Neuron (in vitro differentiated cells): ENCODE data around the gene TM9SF2.
"Not testable (repeated sequence)": the region's sequence is repeated elsewhere in the genome, so short reads cannot be mapped to it uniquely, and the experiment has no call there.

Source experiments
- H2AFZ ChIP-seq: one replicate; pipeline ENCODE4 v1.6.1; 2013; ENCODE audit warnings: low read depth, mild to moderate bottlenecking, inconsistent platforms, low read length, moderate library complexity
- H3K27me3 ChIP-seq: one replicate; pipeline ENCODE4 v1.6.1; 2013; ENCODE audit warnings: low read length; ENCODE audit not compliant: insufficient read depth
- H3K36me3 ChIP-seq: one replicate; pipeline ENCODE4 v1.6.1; 2013; ENCODE audit warnings: low read length; ENCODE audit not compliant: insufficient read depth
- H3K4me1 ChIP-seq: one replicate; pipeline ENCODE4 v1.6.1; 2013; ENCODE audit warnings: low read length; ENCODE audit not compliant: insufficient read depth
- H3K4me3 ChIP-seq: 2 replicates; pipeline ENCODE4 v1.5.1; 2013; ENCODE audit warnings: mild to moderate bottlenecking, low read length, moderate library complexity
- H3K9me3 ChIP-seq: one replicate; pipeline ENCODE4 v1.6.1; 2013; ENCODE audit warnings: low read length

TM9SF2 gene

DNA sequence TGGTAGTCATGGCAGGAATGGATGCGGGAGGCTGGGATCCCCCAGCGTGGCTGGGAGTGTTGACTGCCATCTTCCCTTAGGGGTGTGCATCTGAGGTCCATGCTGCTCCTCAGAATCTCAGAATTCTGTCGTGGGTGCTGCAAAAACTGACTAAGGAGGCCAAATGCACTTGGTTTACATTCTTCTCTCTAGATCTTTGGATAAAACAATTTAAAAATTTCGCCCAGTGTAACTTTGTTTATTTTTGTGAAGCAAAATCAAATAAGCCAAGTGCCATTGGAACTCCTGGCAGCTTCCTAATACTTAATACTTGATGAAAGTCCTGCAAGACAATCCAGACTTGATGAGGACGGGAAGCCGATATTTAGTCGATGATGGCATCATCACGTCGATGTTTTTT is 27.8 kb upstream of the TM9SF2 start:
- H3K36me3 ChIP-seq, result no peaks in the 10 kb centered on the region
- H3K4me1 ChIP-seq, result peaks cover 6% of the 10 kb centered on the region
- no peaks in the 10 kb centered on the region for H3K27me3 ChIP-seq
- H2AFZ ChIP-seq, result no peak overlapping the region
- no peaks in the 10 kb centered on the region for H3K9me3 ChIP-seq
- H3K4me3 ChIP-seq, result no peak overlapping the region

DNA sequence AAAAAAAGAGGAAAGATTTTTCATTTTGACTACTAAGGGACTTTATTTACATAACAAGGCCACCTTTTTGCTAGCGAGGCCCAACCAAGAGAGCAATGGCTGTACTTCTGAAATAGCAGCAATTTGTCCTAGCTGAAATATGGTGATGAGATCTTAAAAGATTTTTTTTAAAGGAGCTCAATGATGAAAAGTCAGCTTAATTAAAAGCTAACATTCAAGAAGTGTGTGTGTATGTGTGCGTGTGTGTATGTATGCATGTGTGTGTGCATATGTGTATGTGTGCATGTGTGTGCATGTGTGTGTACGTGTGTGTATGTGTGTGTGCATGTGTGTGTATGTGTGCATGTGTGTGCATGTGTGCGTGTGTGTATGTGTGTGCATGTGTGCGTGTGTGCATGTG is 24.6 kb upstream of the TM9SF2 start:
- no peaks in the 10 kb centered on the region for H3K4me1 ChIP-seq
- H3K4me3 ChIP-seq, result no peak overlapping the region
- H3K36me3 ChIP-seq, result no peaks in the 10 kb centered on the region
- H3K27me3 ChIP-seq, result no peaks in the 10 kb centered on the region
- no peaks in the 10 kb centered on the region for H3K9me3 ChIP-seq
- H2AFZ ChIP-seq, result no peak overlapping the region

DNA sequence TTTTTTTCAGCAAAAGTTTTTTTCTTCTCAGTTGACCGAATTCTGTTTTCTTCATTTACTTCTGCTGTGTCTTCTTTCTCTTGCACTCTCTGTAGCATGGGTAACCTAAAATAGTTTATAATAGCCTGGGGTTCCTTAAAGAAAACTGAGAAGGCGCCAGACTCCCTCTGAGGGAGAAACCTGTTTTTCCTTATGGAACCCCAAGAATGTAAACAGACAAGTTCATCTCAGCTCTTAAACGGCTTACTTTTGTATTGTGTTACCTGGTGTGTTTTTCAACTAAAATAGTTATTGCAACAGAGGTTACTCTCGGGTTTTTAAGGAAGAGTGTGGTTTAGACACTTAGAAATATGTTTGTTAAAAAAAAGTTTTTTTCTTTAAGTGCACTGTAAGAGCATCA is 23.8 kb upstream of the TM9SF2 start:
- H3K4me1 ChIP-seq, result no peaks in the 10 kb centered on the region
- H3K36me3 ChIP-seq, result no peaks in the 10 kb centered on the region
- H2AFZ ChIP-seq, result no peak overlapping the region
- H3K9me3 ChIP-seq, result no peaks in the 10 kb centered on the region
- H3K27me3 ChIP-seq, result peaks cover 4% of the 10 kb centered on the region
- no peak overlapping the region for H3K4me3 ChIP-seq

DNA sequence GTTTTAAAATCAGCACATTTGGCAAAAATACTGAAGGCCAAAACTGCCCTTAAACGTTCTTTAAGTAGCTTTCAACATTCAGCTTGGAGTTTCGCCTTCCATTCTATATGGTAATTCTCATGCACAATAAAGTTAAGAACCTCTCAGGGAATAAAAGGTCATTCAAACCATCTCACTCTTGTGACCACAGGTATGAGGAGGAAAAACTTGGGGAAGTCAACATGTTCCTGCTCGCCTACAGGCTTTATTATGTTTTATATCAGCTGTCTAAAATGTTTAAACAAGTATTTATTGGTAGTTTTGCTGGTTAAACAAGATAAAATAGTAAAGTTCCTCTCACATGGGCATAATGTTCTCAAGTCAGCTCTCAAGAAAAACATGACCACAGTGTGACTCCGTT is 19.9 kb upstream of the TM9SF2 start:
- H3K9me3 ChIP-seq, result peaks cover 2% of the 10 kb centered on the region
- no peaks in the 10 kb centered on the region for H3K4me1 ChIP-seq
- H3K27me3 ChIP-seq, result peaks cover 4% of the 10 kb centered on the region
- no peak overlapping the region for H2AFZ ChIP-seq
- no peak overlapping the region for H3K4me3 ChIP-seq
- H3K36me3 ChIP-seq, result no peaks in the 10 kb centered on the region

DNA sequence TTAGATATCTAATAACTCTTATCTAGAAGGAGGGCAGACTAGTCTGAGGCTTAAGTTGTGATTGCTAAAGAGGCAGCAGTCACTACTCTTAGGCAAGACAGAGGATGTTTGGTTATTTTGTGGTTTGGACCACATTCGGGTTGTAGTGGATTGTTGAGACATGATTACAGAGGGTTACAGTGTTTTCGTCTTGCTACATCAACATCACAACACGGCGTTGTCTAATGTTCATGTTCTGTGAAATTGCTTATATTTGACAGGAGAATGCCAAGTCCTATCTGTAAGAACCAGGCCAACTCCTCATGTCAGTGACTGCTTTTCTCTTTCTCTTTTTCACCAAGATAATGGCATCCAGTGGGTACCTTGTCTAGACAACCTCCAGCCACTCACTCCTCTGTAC is 16.8 kb upstream of the TM9SF2 start:
- H3K4me3 ChIP-seq, result no peak overlapping the region
- no peaks in the 10 kb centered on the region for H3K36me3 ChIP-seq
- H2AFZ ChIP-seq, result no peak overlapping the region
- H3K4me1 ChIP-seq, result no peaks in the 10 kb centered on the region
- H3K27me3 ChIP-seq, result peaks cover 16% of the 10 kb centered on the region
- peaks cover 2% of the 10 kb centered on the region for H3K9me3 ChIP-seq

DNA sequence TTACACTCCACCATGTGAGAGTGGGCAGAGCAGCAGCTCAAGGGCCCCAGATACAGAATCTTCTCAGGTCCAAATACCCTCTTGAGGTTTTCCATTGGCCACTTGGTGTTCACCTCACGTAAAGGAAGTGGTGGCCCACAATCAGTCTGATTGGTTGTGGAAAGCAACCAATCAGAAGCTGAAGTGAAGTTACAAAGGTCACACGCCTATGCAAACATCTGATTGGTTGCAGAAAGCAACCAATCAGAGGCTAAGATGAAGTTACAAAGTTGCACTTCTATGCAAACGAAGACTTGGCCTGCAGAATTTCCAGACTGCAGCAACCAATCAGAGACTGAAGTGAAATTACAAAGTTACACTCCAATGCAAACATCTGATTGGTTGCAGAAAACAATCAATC is 14.3 kb upstream of the TM9SF2 start:
- Histone ChIP-seq H3K4me1 (no peaks in the 10 kb centered on the region), H3K4me3 (no peak overlapping the region), H3K36me3 (no peaks in the 10 kb centered on the region), H2AFZ (no peak overlapping the region), H3K27me3 (peaks cover 19% of the 10 kb centered on the region), H3K9me3 (peaks cover 2% of the 10 kb centered on the region)

DNA sequence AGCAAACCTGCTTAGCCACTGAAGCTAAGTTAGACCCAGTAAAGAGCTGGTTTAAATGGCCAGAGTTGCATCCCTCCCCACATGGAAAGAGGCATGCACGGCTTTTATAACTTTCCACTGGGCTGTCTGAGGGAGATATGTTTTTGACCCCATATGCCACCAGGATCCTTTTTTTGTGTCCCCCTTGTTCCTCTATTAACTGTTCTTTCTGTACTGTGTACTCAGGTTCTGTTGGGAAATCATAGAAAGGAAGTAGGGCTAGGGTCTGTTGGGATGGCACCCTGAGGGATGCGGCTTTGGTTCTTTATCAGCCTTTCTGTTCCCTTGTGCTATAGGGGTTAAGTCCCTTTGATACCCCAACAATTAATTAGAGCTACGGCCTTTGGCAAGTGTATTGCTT is 12.2 kb upstream of the TM9SF2 start:
- Histone ChIP-seq H3K9me3 (peaks cover 2% of the 10 kb centered on the region), H3K36me3 (no peaks in the 10 kb centered on the region), H3K4me1 (no peaks in the 10 kb centered on the region), H2AFZ (no peak overlapping the region), H3K27me3 (peaks cover 16% of the 10 kb centered on the region), H3K4me3 (no peak overlapping the region)

DNA sequence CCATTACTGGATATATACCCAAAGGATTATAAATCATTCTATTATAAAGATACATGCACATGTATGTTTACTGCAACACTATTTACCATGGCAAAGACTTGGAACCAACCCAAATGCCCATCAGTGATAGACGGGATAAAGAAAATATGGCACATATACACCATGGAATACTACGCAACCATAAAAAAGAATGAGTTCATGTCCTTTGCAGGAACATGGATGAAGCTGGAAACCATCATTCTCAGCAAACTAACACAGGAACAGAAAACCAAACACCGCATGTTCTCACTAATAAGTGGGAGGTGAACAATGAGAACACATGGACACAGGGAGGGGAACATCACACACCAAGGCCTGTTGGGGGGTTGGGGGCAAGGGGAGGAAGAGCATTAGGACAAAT is 9.5 kb upstream of the TM9SF2 start:
- not testable (repeated sequence) for H3K4me1 ChIP-seq, H3K4me3 ChIP-seq, H2AFZ ChIP-seq, H3K9me3 ChIP-seq, H3K36me3 ChIP-seq
- H3K27me3 ChIP-seq, result peaks cover 16% of the 10 kb centered on the region

DNA sequence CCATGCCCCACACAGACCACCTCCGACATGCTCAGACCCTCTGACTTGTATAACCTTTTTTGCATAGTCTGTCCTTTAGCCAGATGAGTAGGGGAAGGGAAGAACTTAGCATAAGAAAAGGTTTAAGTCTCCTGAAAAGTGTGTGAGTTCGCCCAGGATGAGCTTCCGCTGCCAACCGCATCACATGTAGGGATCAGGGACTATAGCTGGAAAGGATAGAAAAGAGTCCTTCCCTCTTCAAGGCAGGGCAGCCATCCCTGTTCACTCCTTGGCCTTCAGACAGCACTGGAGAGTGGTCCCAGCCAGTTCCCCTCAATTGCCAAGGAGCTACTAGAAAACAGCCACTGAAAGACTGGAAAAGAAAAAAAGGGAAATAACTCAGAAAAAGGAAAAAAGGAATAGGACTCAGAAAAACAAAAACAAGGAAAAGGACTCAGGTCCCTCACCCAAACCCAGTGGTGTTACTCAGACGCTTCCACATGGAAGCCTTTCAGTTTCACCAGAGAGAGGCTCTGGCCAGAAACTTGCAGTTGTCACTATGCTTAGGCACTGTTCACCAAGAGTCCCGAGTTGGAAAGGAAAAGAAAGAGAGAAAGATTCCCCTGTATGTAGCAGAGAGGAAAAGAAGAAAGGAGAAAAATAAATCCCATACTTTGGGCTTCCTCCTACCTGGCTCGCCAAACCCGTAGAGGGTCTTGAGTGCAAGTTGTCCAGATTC is 5.6 kb upstream of the TM9SF2 start:
- Histone ChIP-seq H3K36me3 (no peaks in the 10 kb centered on the region), H3K4me3 (no peak overlapping the region), H2AFZ (no peak overlapping the region), H3K27me3 (no peaks in the 10 kb centered on the region), H3K9me3 (no peaks in the 10 kb centered on the region), H3K4me1 (peaks cover 13% of the 10 kb centered on the region)

DNA sequence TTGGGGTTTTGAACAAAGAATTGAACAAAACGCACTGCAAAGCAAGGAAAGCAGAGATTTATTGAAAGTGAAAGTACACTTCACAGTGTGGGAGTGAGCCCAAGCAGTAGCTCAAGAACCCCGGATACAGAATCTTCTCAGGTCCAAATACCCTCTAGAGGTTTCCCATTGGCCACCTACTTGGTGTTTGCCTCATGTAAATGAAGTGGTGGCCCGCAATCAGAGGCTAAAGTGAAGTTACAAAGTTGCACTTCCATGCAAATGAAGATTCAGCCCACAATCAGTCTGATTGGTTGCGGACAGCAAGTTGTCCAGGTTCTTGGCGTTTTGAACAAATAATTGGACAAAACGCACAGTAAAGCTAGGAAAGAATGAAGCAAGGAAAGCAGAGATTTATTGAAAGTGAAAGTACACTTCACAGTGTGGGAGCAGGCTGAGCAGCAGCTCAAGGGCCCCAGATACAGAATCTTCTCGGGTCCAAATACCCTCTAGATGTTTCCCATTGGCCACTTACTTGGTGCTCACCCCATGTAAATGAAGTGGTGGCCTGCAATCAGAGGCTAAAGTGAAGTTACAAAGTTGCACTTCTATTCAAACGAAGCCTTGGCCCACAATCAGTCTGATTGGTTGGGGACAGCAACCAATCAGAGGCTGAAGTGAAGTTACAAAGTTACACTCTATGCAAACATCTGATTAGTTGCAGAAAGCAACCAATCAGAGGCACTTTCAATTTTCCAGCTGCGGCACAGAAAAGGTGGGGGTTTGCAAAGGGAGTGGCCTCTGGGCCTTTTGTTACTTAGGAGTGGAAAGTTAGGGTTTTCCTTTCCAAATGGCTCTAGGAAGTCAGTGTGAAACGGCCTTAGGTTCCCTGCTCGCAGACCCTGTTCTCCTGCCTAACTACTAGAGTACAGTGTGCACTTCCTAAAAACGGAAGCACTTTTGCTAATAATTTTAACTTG is 4.8 kb upstream of the TM9SF2 start:
- no peaks in the 10 kb centered on the region for H3K36me3 ChIP-seq
- H3K4me3 ChIP-seq, result no peak overlapping the region
- no peaks in the 10 kb centered on the region for H3K9me3 ChIP-seq
- H2AFZ ChIP-seq, result no peak overlapping the region
- H3K27me3 ChIP-seq, result no peaks in the 10 kb centered on the region
- peaks cover 16% of the 10 kb centered on the region for H3K4me1 ChIP-seq

DNA sequence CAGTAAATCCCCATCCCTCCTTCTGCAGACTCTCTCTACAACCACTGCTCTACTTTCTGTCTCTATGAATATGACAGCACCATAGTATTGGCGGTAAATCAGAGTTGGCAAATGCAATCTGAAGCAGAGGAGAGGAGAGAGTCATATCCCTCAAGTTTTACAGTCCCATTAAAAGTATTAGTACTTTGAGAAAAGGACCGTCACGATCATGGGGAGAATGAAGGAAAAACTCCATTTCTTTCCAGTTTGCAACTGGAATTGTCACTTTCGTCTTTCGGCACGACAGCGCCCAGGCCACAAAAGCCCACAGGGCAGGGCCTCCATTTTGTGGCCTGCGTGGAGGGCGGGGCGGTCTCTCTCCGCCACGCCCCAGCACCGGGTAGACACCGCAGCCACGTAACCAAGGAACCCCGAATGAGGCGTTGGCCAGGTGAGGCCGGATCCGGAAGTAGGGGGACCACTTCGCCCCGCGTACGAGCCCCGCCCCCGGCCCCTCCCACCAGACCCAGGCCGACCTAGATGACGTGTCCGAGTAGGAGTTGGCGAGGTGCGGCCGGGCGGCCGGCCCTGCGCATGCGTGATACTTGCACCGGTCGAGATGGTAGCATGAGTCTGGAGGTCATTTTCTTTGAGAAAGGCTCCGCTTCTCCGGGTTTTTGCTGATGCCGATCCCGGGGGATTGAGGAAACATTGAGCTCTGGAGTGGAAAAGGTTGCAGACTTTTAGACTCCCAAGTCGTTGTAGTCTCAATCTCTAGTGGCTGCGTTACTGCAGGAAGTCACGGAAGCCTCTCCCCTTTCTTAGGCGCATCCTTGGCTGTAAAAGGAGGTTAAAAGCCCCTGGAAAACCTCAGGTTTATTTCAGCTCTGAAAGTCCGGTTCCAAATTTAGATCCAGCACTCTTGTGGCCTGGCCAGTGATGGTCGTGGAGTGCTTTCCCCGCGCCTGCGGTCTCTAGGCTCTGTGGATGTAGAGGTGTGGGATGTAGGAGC is 2.8 kb upstream of the TM9SF2 start:
- H3K4me3 ChIP-seq, result peak overlapping the region; percentile 48
- H3K36me3 ChIP-seq, result no peaks in the 10 kb centered on the region
- H3K4me1 ChIP-seq, result peaks cover 27% of the 10 kb centered on the region
- no peaks in the 10 kb centered on the region for H3K9me3 ChIP-seq
- peak overlapping the region; percentile 75 for H2AFZ ChIP-seq
- H3K27me3 ChIP-seq, result no peaks in the 10 kb centered on the region

DNA sequence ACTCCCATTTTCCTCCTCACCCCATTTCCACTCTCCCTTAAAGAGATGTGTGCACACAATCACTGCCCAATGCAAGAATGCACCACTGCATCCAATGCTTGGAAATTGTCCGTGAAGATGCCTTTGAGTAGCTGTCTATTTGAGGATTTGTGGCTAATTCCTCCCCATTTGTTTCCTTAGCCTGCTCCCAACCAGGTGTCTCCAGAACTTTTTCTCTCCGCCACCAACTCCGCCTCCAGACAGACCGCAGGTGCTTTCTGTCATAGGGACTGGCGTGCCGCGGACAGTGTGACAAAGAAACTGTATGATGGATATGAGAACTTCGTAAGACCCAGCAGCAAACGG is 461 bp upstream of the TM9SF2 start:
- Histone ChIP-seq H2AFZ (peak overlapping the region; percentile 98), H3K4me3 (peak overlapping the region; percentile 77), H3K36me3 (no peaks in the 10 kb centered on the region), H3K27me3 (no peaks in the 10 kb centered on the region), H3K4me1 (peaks cover 27% of the 10 kb centered on the region), H3K9me3 (no peaks in the 10 kb centered on the region)
